HepG2 (cell line): ENCODE results near the gene CYP46A1. TPM values are rescaled to one million over a fixed set of nuclear protein-coding genes. Genes with fewer than 3 reads are reported as not detected.

Source experiments
- ATF7-NPFF ChIP-seq: sonication (generic); formaldehyde crosslinking; IDR thresholded peaks from 2 replicates; pipeline ENCODE4 v1.8.1; 2023; ENCODE audit warnings: mild to moderate bottlenecking, low read depth, missing genetic modification reagents, moderate library complexity
- BORCS8-MEF2B ChIP-seq: sonication (generic); formaldehyde crosslinking; IDR thresholded peaks from 2 replicates; pipeline ENCODE4 v1.8.0; 2022; ENCODE audit warnings: mild to moderate bottlenecking, missing genetic modification reagents
- IRF2 ChIP-seq: IDR thresholded peaks from 2 replicates; pipeline ENCODE4 v1.6.1; 2018; ENCODE audit warnings: missing genetic modification reagents, missing compliant biosample characterization
- MYC ChIP-seq: sonication (generic); formaldehyde crosslinking; IDR thresholded peaks from 2 replicates; pipeline ENCODE4 v1.9.0; 2021; ENCODE audit warnings: missing genetic modification reagents, borderline replicate concordance
- NFYB ChIP-seq: sonication (generic); formaldehyde crosslinking; IDR thresholded peaks from 2 replicates; pipeline ENCODE4 v1.4.0; 2020; ENCODE audit warnings: missing genetic modification reagents
- PAWR ChIP-seq: sonication (generic); formaldehyde crosslinking; IDR thresholded peaks from 2 replicates; pipeline ENCODE4 v1.4.0; 2020; ENCODE audit warnings: missing genetic modification reagents, mild to moderate bottlenecking, borderline replicate concordance
- PHF5A ChIP-seq: IDR thresholded peaks from one replicate; pipeline ENCODE4 v1.6.1; 2018; ENCODE audit warnings: low read depth, missing genetic modification reagents; ENCODE audit not compliant: unreplicated experiment
- SMARCE1 ChIP-seq: fragments of 450-650 bp; IDR thresholded peaks from 2 replicates; pipeline ENCODE4 v1.6.1; 2017; ENCODE audit warnings: borderline replicate concordance
- SRSF1 ChIP-seq: fragments of 200-400 bp; formaldehyde crosslinking; optimal IDR thresholded peaks from 2 replicates; pipeline ENCODE3; 2017; ENCODE audit warnings: mild to moderate bottlenecking, low read depth, low read length, moderate library complexity
- ZNF552 ChIP-seq: sonication (generic); formaldehyde crosslinking; IDR thresholded peaks from 2 replicates; pipeline ENCODE4 v1.9.0; 2022; ENCODE audit warnings: missing genetic modification reagents, mild to moderate bottlenecking, borderline replicate concordance
- ZNF687 ChIP-seq: sonication (generic); formaldehyde crosslinking; IDR thresholded peaks from 2 replicates; pipeline ENCODE4 v1.5.1; 2020; ENCODE audit warnings: mild to moderate bottlenecking, missing genetic modification reagents, moderate library complexity
- polyA plus RNA-seq, 8 experiments: library from polyadenylated mRNA; depleted of rRNA in 3 of 8; stranded (reverse) in 7 of 8; unstranded in 1 of 8; fragments of >200 nt; fragmentation: Illumina TruSeq in 4 of 8; extraction: Trizol in 4 of 8; gene quantifications; 2 replicates each; pipeline versions ENCODE4 v1.2.1 to v1.2.3, GENCODE V29; 2011 to 2016; ENCODE audit warnings: low read depth in 4 of 8, missing spikeins in 1 of 8, mixed read lengths in 1 of 8; ENCODE audit not compliant: insufficient read depth in 1 of 8
- total RNA-seq, 5 experiments: library from RNA; depleted of rRNA; stranded (reverse); fragments of >200 nt; fragmentation: Illumina TruSeq; extraction: Trizol; gene quantifications; 2 replicates each; pipeline ENCODE4 v1.2.3, GENCODE V29; 2016; ENCODE audit warnings: low read depth in 1 of 5
- TF ChIP-seq, protein P1 (sequence below): sonication (generic); formaldehyde crosslinking; IDR thresholded peaks from 2 replicates; pipeline ENCODE4 v1.4.0; 2020; ENCODE audit warnings: mild to moderate bottlenecking, missing genetic modification reagents
- TF ChIP-seq, protein P2 (sequence below): sonication (generic); formaldehyde crosslinking; IDR thresholded peaks from 2 replicates; pipeline ENCODE4 v1.4.0; 2020; ENCODE audit warnings: missing genetic modification reagents, borderline replicate concordance
- TF ChIP-seq, protein P3 (sequence below): IDR thresholded peaks from 2 replicates; pipeline ENCODE4 v1.6.1; 2016; ENCODE audit warnings: low read depth, borderline replicate concordance

The CYP46A1 gene
- total and polyA plus RNA-seq, 2 of the 13 experiments (the other 11 are each of a cell fraction or from before 2014, with no cell fraction given) = not detected

DNA sequence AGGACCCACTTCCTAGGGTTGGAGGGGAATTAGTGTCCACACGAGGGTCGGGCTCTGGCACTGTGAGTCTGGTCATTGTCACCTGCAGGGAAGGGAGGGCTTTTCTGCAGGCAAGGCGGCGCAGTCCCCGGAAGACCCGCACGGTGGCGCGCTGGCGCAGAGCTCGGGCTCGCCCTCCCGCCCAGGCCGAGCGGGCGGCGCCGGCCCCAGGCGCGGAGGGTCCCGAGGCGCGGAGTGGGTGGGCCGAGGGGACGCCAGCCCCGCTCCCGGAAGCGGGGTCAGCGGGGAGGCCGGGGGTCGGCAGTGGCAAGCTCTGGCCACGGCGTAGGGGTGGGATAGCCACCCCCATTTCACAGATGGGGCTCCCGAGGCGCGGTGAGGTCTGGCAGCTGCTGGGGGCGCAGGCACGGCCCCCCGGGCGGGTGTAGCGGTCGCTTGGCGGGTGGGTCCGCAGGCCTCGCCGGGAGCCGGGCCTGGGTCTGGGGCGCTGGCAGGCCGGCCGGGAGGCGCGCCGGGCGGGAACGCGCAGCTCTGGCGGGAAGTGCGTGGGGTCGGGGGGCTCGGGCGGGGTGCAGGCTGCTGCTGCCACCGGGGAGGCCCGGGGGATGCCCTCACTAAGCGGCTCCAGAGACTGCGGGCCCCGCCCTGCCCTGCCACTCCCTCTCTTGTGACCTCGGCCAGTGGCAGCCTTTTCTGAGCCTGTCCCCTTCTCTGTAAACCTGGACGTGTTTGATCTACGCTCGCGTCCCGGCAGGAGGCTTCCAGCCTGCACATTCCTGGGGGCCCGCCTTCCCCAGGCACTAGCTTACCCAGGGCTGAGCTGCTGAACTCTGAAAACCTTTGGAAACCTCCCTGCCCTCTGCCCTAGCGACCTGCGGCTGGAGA is 46.1 kb downstream of the CYP46A1 start (continued):
- TF ChIP-seq, protein P1, sequence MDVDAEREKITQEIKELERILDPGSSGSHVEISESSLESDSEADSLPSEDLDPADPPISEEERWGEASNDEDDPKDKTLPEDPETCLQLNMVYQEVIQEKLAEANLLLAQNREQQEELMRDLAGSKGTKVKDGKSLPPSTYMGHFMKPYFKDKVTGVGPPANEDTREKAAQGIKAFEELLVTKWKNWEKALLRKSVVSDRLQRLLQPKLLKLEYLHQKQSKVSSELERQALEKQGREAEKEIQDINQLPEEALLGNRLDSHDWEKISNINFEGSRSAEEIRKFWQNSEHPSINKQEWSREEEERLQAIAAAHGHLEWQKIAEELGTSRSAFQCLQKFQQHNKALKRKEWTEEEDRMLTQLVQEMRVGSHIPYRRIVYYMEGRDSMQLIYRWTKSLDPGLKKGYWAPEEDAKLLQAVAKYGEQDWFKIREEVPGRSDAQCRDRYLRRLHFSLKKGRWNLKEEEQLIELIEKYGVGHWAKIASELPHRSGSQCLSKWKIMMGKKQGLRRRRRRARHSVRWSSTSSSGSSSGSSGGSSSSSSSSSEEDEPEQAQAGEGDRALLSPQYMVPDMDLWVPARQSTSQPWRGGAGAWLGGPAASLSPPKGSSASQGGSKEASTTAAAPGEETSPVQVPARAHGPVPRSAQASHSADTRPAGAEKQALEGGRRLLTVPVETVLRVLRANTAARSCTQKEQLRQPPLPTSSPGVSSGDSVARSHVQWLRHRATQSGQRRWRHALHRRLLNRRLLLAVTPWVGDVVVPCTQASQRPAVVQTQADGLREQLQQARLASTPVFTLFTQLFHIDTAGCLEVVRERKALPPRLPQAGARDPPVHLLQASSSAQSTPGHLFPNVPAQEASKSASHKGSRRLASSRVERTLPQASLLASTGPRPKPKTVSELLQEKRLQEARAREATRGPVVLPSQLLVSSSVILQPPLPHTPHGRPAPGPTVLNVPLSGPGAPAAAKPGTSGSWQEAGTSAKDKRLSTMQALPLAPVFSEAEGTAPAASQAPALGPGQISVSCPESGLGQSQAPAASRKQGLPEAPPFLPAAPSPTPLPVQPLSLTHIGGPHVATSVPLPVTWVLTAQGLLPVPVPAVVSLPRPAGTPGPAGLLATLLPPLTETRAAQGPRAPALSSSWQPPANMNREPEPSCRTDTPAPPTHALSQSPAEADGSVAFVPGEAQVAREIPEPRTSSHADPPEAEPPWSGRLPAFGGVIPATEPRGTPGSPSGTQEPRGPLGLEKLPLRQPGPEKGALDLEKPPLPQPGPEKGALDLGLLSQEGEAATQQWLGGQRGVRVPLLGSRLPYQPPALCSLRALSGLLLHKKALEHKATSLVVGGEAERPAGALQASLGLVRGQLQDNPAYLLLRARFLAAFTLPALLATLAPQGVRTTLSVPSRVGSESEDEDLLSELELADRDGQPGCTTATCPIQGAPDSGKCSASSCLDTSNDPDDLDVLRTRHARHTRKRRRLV (CRISPR knock-in tag) = no peak
- TF ChIP-seq IRF2 (CRISPR knock-in tag) (no peak), BORCS8-MEF2B (CRISPR knock-in tag) (no peak), SMARCE1 (no peak), PAWR (no peak), NFYB (CRISPR knock-in tag) (peak; percentile 54; the same call in 1 of the 2 replicates), ZNF552 (no peak), PHF5A (CRISPR knock-in tag) (no peak), ZNF687 (peak; percentile 70), MYC (CRISPR knock-in tag) (peak; percentile 24; the same call in 1 of the 2 replicates), ATF7-NPFF (CRISPR knock-in tag) (peak; percentile 40; the same call in 1 of the 2 replicates), SRSF1 (no peak)
- TF ChIP-seq, protein P2, sequence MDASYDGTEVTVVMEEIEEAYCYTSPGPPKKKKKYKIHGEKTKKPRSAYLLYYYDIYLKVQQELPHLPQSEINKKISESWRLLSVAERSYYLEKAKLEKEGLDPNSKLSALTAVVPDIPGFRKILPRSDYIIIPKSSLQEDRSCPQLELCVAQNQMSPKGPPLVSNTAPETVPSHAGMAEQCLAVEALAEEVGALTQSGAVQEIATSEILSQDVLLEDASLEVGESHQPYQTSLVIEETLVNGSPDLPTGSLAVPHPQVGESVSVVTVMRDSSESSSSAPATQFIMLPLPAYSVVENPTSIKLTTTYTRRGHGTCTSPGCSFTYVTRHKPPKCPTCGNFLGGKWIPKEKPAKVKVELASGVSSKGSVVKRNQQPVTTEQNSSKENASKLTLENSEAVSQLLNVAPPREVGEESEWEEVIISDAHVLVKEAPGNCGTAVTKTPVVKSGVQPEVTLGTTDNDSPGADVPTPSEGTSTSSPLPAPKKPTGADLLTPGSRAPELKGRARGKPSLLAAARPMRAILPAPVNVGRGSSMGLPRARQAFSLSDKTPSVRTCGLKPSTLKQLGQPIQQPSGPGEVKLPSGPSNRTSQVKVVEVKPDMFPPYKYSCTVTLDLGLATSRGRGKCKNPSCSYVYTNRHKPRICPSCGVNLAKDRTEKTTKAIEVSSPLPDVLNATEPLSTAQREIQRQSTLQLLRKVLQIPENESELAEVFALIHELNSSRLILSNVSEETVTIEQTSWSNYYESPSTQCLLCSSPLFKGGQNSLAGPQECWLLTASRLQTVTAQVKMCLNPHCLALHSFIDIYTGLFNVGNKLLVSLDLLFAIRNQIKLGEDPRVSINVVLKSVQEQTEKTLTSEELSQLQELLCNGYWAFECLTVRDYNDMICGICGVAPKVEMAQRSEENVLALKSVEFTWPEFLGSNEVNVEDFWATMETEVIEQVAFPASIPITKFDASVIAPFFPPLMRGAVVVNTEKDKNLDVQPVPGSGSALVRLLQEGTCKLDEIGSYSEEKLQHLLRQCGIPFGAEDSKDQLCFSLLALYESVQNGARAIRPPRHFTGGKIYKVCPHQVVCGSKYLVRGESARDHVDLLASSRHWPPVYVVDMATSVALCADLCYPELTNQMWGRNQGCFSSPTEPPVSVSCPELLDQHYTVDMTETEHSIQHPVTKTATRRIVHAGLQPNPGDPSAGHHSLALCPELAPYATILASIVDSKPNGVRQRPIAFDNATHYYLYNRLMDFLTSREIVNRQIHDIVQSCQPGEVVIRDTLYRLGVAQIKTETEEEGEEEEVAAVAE (CRISPR knock-in tag) = no peak
- TF ChIP-seq, protein P3, sequence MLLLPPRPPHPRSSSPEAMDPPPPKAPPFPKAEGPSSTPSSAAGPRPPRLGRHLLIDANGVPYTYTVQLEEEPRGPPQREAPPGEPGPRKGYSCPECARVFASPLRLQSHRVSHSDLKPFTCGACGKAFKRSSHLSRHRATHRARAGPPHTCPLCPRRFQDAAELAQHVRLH (CRISPR knock-in tag) = no peak
